NCI-H2081 (cell line): ENCODE results near the gene POMT2.

Experiments used
- DNase-seq, 2 experiments: peaks; one replicate each; lab custom pipeline; 2025; lab: John Stamatoyannopoulos, UW

Gene POMT2

GRCh38 chr14:77266336-77266735, 54.3 kb downstream of the POMT2 start:
- DNase-seq: no peak

- no peak for DNase-seq
These were observed 54.9 kb downstream of the POMT2 start for GRCh38 chr14:77265561-77266335.

GRCh38 chr14:77265187-77265515, 55.5 kb downstream of the POMT2 start:
- no peak for DNase-seq

- no peak for DNase-seq
These were observed 56.1 kb downstream of the POMT2 start for GRCh38 chr14:77264466-77265186.

GRCh38 chr14:77260631-77261030, 60.1 kb downstream of the POMT2 start:
- DNase-seq: no peak

GRCh38 chr14:77260199-77260598, 60.5 kb downstream of the POMT2 start:
- no peak for DNase-seq

GRCh38 chr14:77259025-77259715, 61.5 kb downstream of the POMT2 start:
- DNase-seq: no peak

GRCh38 chr14:77258566-77258965, 62.1 kb downstream of the POMT2 start:
- DNase-seq: no peak

GRCh38 chr14:77257700-77258099, 63.0 kb downstream of the POMT2 start:
- DNase-seq: no peak

GRCh38 chr14:77256694-77257093, 64.0 kb downstream of the POMT2 start:
- DNase-seq: no peak

- DNase-seq: no peak
These were observed 67.1 kb downstream of the POMT2 start for GRCh38 chr14:77253333-77254190.

GRCh38 chr14:77251870-77252269, 68.8 kb downstream of the POMT2 start:
- no peak for DNase-seq

- DNase-seq: no peak
These were observed 69.8 kb downstream of the POMT2 start for GRCh38 chr14:77250927-77251326.

GRCh38 chr14:77249286-77249685, 71.4 kb downstream of the POMT2 start:
- no peak for DNase-seq

- no peak for DNase-seq
These were observed 72.0 kb downstream of the POMT2 start for GRCh38 chr14:77248666-77249065.

- no peak for DNase-seq
These were observed 73.9 kb downstream of the POMT2 start for GRCh38 chr14:77246784-77247183.

- no peak for DNase-seq
These were observed 74.9 kb downstream of the POMT2 start for GRCh38 chr14:77245820-77246219.

- DNase-seq: no peak
These were observed 76.8 kb downstream of the POMT2 start for GRCh38 chr14:77243853-77244252.

- DNase-seq: no peak
These were observed 77.9 kb downstream of the POMT2 start for GRCh38 chr14:77242752-77243151.

GRCh38 chr14:77241955-77242354, 78.7 kb downstream of the POMT2 start:
- no peak for DNase-seq

- DNase-seq: no peak
These were observed 80.3 kb downstream of the POMT2 start for GRCh38 chr14:77240336-77240915.

GRCh38 chr14:77239412-77239811, 81.3 kb downstream of the POMT2 start:
- DNase-seq: no peak
